Measurements from ENCODE around the gene NACC2.

GRCh38 chr9:136045595-136046553 lies 49.2 kb downstream of the NACC2 start:
- TF ChIP-seq, protein P1, sequence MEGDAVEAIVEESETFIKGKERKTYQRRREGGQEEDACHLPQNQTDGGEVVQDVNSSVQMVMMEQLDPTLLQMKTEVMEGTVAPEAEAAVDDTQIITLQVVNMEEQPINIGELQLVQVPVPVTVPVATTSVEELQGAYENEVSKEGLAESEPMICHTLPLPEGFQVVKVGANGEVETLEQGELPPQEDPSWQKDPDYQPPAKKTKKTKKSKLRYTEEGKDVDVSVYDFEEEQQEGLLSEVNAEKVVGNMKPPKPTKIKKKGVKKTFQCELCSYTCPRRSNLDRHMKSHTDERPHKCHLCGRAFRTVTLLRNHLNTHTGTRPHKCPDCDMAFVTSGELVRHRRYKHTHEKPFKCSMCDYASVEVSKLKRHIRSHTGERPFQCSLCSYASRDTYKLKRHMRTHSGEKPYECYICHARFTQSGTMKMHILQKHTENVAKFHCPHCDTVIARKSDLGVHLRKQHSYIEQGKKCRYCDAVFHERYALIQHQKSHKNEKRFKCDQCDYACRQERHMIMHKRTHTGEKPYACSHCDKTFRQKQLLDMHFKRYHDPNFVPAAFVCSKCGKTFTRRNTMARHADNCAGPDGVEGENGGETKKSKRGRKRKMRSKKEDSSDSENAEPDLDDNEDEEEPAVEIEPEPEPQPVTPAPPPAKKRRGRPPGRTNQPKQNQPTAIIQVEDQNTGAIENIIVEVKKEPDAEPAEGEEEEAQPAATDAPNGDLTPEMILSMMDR (IDR thresholded peaks at IDR 0.05), result no peak
- TF ChIP-seq POLR2A (IDR thresholded peaks at IDR 0.05; ENCODE audit: low read depth), result no peak
- TF ChIP-seq POLR2AphosphoS5 (IDR thresholded peaks at IDR 0.05), result no peak
- TF ChIP-seq EP300 (IDR thresholded peaks at IDR 0.05), result no peak

Data from esophagus muscularis mucosa (tissue), 4 donors.